Measurements from ENCODE around the gene GARNL3.

- TF ChIP-seq CTCF (IDR thresholded peaks at IDR 0.05; ENCODE audit: low read length) (no peak), EZH2 (IDR thresholded peaks at IDR 0.05; ENCODE audit: borderline replicate concordance, low read length) (no peak)
Observed at GRCh38 chr9:127384901-127385300, 120.3 kb downstream of the GARNL3 start.

Measured in OCI-LY1 (cell line).